COLO668 (cell line): Measurements from ENCODE around the gene CYP3A7.
"Not testable (repeated sequence)": the region's sequence is repeated elsewhere in the genome, so short reads cannot be mapped to it uniquely, and the experiment has no call there.

Experiments used
- DNase-seq: peaks from one replicate; lab custom pipeline; 2025; ENCODE audit not compliant: unreplicated experiment; lab: John Stamatoyannopoulos, UW

CYP3A7 gene

DNA sequence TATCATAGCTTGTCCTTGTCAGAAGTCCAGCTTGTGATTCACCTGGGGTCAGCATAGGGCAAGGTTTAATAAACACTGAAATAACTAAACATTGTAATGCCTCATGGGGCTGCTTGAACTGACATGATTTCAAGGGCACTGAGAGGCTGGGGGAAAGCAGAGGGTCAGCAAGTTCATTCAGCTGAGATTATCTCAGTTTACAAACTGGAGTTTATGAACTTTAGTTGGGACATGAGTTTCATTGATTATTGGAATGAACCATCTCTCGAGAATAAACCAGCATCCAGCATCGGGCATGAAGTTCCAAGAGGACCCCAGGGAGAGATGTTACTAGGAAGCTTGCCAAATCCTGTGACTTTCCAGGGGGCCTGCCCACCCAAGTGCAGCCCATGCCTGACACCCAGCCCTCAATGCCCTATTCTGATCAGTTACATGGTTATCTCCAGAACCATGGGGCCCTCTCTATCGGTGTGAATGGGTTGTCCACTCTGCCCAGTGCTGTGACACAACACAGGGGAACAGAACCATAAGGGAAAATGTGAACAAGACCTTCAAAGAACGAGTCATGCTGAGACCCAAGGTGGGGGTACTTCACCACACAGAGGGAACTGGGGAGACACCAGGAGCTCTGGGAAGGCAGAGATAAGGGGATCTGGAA, 7.9 kb upstream of the CYP3A7 start:
- no peak for DNase-seq

DNA sequence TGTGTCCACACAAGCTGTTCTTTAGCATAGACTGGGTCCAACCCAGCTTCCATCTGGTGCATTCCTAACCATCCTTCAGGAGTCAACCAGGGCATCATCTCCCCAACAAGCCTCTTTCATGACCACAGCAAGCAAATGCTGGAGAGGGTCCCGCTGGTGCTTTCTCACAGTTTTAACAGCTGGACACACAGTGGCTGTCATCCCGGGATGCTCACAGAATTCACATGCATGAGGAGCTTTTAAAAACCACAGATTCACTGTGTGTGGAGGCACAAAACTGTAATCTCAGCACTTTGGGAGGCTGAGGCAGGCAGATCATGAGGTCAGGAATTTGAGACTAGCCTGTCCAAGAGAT, 6.4 kb upstream of the CYP3A7 start:
- DNase-seq, result no peak

DNA sequence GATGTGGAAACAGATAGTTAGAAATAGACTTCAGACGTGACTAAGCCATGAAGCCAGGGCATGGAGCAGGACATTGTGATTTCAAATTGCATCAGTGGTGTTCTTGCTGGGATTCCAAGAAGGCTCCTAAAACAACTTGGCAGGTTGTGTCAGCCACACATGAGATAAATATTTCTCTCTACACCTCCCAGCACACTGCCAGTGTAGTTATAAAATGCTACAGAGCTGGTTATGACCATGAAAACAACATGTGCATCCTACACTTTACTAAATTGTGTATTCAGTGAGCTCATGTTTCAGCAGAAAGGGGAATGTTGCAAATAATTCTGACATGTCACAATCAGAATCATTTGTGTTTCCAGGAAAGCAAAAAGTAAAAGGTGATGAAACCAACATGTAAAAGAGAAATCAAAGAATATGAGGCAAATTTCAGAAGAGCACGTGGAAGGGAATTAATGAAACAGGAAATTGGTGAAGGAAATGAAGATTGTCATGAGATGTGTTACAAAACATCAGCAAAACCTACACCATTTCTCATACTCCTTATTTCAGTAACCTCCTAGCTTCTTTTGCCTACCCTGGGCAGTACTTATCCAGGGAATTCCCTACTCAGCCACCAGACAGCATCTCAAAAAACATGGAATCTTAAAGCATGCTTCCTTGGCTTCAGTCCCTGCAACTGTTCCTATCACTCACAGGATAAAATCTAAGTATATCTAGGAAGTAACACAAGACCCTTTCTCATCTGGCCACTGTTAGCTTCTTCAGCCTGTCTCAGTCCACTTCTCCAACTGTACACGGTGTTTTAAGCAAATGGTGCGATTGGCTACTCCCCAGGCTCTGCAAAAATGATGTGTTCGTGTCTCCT, 5.8 kb upstream of the CYP3A7 start:
- DNase-seq, result no peak

DNA sequence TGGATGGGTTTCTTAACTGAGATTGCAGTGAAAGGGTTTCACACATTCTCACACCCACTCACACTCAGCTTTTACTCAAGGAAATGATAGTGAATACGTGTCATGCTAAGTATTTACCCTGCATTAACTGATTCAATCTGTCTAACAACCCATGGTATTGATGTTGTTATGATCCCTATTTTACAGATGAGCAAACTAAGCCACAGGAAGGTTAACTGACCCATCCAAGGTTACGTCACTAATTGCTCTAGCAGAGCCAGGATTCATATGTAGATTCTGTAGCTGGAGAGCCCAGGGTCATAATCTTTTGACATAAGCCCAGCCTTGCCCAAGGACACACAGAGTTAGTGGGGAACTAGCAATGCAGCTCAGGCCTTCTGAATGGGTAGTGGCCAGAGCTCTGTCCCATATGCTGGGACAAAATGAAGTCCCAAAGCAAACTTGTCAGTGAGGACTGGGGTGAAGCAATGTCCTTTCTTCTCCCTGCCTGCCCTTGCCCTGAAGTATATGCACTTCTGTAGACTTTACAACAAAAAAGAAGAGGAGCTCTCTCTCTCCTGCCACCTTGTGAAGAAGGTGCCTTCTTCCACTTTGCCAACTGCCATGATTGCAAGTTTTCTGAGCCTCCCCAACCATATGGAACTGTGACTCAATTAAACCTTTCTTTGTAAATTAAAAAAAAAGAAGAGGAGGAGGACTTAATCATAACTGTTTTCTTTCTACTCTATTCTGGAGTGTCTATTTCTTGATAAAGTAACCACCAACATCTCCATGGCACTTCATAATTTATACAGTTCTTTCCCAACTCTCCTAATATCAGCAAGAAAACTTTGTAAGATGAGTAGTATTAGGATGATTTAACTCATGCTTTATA, 4.9 kb upstream of the CYP3A7 start:
- no peak for DNase-seq

DNA sequence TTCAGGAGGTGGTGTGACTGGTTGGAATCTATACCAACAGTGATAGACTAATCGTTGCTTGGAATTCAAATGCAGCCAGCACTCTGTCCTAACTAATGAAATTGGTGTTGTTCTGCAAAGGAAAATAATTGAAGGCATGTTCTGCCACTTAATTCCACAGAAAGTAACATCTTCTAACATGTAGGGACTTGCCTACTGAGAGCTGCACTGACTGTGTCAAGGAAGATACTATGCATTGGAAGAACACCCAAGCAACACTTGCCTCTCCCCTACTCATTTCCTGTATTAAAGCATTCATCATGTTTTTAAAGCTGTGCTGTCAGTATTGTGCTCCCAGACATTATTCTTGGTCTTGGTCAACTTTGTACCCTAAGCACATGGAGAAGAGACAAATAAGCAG, 2.7 kb upstream of the CYP3A7 start:
- no peak for DNase-seq

DNA sequence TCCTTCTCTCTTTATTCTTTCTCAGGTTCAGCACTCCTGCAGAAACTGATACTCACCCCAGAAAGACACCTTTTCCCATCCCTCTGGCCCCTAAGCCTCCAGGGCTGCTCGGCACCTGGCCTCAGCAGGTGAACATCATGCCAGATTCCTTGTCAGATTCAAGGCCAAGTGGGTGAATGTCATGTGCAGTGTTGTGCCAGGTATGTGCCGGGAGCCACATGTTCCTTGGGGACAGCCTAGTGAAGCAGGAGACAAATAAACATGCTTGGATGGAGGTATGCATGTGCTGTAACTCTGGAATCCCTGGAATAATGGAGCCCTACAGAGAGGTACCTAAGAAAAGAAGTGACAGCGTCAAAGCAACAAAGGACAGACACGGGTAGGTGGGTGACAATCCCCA, 1.7 kb upstream of the CYP3A7 start:
- not testable (repeated sequence) for DNase-seq

DNA sequence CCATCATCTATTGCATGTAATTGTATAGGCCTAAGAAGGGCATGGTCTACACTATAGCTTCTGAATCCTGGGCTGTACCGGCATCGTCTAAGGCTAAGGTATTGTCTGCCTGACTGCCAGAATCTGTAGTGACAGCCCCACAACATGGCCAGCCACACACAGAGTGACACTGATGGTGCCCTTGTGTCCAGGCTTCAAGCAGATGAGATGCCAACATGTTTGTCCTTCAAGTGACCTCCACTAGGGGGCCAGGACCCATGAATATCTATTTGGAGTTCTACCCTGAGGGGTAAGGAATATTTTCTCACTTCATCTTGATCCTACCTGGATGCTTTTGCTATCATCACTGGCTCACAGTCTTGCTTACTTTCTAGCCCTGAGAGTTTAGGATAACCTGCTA, 1.5 kb downstream of the CYP3A7 start:
- no peak for DNase-seq

DNA sequence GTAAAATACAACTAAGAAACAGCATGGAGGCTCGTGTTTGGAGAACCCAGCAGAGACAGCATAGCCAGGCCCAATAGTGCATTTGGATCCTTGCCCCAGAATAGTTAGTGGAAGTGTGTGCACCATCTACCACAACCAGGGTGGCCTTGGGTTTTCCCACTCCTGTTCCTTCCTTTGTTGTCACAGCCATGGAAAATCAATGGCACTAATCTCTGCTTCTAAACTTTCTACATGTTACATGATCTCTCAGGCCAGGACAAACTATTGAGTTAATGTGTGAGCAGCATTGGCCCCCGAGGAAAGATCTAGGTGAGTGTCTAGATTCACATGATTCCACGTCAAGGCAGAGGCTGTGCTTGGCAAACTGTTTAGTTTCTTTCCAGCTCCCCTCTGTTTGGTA, 2.0 kb downstream of the CYP3A7 start:
- DNase-seq, result no peak

DNA sequence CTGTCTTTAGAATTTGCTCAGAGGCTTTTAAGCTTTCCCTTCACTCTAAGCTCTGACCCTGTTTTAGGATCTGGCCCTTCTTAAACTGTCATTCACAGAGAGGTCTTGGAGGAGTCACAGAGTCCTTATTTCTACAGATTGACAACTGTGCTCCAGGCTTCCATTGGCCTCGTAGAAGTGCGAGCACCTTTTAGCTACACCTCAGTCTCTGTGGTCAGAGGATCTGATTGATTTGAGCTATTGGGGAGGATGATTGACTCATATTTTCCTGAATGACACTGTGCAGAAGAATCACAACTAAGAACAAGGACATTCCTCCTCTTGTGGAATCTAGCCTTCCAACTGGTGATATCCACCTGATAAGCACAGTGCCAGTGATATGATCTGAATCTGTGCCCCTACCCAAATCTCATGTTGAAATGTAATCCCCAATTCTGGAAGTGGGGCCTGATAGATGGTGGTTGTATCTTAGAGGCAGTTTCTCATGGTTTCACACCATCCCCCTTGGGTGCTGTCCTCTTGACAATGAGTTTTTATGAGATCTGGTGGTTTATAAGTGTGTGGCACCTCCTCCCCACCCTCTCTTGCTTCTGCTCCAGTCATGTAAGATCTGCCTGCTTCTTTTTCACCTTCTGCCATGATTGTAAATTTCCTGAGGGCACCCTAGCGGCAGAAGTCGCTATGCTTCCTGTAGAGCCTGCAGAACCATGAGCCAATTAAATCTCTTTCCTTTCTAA, 3.2 kb downstream of the CYP3A7 start:
- no peak for DNase-seq

DNA sequence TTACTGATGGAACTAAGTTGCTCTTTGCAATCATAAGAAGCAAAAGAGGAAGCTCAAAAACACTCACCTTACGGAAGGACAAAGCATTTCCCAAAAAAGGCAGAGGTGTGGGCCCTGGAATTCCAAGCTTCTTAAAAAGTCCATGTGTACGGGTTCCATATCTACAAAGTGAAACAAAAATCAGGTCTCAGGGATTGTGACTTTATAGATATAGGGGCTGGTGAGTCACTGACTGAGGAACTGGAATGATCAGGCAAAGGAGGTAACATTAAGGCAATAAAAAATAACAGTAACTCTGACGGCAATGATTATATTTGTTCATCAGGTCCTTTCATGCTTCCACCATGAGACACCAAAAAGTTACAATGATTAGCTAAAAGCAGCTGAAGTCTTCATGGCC, 4.0 kb downstream of the CYP3A7 start:
- no peak for DNase-seq

DNA sequence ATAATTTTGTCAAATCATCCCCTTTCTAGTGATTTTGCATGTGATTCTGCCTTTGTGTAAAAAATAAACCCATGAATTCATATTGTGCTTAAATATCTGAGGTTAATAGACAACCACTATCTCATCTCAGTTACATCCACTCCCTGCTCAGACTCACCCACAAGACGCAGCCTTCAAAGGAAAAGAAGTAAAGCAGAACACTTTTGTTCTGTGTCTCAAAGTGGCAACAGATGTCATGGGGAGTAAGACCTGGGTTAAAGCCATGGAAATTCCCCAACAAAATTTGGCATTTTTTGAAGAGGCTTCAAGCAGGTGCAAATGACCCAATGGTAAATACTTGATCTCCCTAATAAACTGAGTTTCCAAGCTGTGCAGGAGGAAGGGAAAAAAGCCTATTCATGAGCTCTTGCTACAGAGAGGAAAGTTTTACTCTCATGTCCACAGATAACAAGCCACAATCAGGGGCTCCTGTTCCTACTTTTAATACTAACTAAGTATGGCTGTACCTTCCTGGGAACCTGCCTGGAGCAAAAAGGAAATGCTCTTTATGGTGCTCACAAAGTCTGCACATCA, 4.7 kb downstream of the CYP3A7 start:
- DNase-seq, result no peak

DNA sequence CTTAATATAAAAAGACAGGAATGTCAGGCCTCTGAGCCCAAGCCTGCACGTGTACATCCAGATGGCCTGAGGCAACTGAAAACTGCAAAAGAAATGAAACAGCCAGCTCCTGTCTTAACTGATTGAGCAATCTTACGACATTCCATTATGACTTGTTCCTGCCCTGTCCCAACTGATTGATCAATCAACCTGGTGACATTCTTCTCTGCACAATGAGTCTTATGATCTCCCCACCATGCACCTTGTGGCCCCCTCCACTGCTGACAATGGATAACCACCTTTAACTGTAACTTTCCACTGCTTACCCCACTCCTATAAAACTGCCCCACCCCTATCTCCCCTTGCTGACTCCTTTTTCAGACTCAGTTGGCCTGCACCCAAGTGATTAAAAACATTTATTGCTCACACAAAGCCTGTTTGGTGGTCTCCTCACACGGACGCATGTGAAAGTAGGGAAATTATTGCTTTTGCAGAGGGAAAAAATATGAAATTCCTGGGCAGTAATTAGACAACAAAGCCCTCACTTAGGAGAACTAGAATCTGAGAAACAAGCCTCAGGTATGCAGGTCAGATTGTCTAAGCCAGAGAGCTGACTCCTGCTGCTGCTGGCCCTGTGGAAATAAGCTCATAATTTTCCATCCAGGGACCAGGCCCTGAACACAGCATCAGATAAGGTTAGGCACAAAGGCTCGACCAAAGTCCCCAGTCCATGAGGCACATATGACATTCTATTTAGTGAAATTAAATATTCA, 5.3 kb downstream of the CYP3A7 start:
- DNase-seq, result no peak

DNA sequence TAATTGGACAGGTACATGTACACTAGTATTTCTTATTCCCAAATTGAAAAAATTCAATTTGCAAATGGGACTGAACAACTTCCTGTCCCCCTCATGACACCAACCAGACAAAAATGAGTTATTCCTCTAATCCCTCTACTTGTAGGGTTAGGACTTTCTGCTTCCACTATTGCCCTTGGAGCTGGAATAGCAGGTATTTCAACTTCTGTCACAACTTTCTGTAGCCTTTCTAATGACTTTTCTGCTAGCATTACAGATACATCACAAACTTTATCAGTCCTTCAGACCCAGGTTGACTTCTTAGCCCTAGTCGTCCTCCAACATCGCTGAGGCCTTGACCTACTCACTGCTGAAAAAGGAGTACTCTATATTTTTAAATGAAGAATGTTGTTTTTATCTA, 6.4 kb downstream of the CYP3A7 start:
- no peak for DNase-seq

DNA sequence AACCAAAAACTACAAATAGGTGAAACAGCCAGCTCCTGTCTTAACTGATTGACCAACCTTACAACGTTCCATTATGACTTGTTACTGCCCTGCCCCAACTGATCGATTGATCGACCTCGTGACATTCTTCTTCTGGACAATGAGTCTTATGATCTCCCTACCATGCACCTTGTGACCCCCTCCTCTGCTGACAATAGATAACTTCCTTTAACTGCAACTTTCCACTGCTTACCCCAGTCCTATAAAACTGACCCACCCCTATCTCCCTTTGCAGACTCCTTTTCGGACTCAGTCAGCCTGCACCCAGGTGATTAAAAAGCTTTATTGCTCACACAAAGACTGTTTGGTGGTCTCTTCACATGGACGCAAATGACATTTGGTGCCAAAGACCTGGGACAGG, 11.8 kb downstream of the CYP3A7 start:
- DNase-seq, result not testable (repeated sequence)

DNA sequence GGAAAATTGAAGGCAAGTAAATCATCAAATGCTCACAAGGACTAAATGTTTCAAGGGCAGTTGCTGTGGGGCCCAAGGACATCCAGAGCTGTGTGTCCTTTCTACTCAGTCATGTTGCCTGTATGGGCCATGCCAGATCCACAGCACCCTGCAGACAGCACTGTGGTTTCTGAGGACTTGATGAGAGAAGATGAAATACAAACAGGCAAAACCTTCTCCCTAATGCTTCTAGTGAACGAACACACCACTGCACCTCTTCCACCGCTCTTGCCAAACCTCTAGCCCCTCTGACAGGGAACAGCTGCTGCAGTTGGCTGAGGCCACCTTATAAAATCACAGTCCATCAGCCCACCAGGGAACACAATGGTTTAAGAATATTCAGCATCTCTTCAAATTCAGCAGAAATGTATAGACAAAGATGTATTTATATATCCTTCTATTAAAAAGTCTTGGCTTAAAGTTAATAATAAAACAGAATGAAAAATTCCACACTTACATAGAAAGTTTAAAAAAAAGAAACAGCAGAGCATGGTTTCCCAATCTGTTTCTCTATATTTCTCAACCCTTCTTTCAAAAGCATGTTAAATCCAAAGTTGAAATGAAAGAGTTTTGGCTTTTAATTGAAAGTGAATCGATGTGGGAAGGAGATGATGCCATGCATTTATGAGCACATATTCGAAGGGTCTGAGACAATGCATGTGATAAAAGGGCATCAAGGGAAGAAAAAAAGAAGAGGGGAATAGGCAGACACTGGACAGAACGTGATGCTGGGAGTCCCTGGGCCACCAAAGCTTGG, 14.0 kb downstream of the CYP3A7 start:
- DNase-seq, result no peak

DNA sequence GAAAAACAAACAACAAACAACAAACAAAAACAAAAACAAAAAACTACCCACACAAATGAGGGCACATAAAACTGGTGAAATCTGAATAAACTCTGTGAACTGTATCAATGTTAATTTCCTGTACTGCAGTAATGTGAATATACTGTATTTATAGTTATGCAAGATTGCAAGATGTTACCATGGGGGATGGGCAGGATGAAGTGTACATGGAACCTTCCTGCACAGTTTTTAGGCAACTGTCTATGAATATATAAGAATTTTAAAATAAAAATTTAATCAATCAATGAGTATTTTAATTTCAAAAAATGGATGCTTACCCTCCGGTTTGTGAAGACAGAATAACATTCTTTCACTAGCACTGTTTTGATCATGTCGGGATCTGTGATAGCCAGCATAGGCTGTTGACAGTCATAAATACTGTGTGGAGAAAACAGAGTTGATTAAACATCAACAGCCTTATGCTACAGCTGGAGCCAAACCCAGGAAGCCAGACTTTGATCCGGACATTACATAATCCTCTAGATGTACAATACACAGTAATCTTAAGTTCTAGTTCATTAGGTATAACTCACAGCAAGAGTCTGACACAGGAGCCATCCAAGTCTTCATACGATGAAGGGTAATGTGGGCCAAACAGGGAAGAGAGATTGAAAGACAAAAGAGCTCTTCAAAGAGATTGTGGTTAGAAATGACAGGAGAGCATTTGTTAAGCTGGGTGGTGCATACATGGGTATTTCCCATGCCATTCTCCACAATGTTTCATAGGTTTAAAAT, 14.8 kb downstream of the CYP3A7 start:
- no peak for DNase-seq

DNA sequence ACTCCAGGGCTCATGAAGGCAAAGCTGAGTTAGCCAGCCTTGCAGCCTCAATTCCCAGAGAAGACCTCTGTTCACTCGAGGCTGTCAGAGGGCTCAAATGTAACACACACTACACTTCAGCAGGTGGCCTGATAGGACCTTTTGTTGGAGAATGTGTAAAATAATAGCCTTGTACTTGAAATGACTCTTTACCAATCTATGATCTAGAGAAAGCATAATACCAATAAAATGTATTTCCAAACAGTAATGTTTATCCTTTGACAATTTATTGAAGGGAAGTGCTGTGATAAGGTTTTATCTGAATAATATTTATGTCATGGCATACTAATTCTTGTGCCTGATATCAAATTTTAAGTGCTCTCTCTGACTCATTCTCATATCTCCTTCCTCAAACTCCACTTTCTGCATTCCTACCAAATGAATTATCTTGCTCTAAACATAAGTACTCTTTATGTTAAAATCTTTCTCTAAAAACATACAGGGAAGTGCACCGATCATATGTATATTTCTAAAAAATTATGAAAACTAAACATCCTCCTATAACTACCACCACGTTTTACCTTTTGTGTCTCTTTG, 20.9 kb downstream of the CYP3A7 start:
- DNase-seq, result no peak
